Myocyte (in vitro differentiated cells): ENCODE data around the gene LONRF2. TPM values are rescaled to one million over a fixed set of nuclear protein-coding genes. Genes with fewer than 3 reads are reported as not detected.
"Not testable (repeated sequence)": the region's sequence is repeated elsewhere in the genome, so short reads cannot be mapped to it uniquely, and the experiment has no call there.

ENCODE experiments used
- DNase-seq: peaks from one replicate; pipeline ENCODE4 v3.0.0-alpha.2; 2012; ENCODE audit warnings: low read depth
- total RNA-seq: library from RNA; depleted of rRNA; stranded (reverse); fragments of >200 nt; gene quantifications from 2 replicates; pipeline ENCODE4 v1.2.3, GENCODE V29; 2014

LONRF2 gene
- total RNA-seq, 1 donor from 2014 or later: not detected

- no peak for DNase-seq
Measured at GRCh38 chr2:100256416-100256815, 65.9 kb downstream of the LONRF2 start.

- DNase-seq: no peak
Measured at GRCh38 chr2:100254646-100255210, 67.6 kb downstream of the LONRF2 start.

GRCh38 chr2:100253786-100254185 is 68.5 kb downstream of the LONRF2 start:
- no peak for DNase-seq

GRCh38 chr2:100252811-100253698 is 69.2 kb downstream of the LONRF2 start:
- no peak for DNase-seq

GRCh38 chr2:100250645-100251044 is 71.7 kb downstream of the LONRF2 start:
- no peak for DNase-seq

- no peak for DNase-seq
Measured at GRCh38 chr2:100248971-100249370, 73.3 kb downstream of the LONRF2 start.

- not testable (repeated sequence) for DNase-seq
Measured at GRCh38 chr2:100248556-100248955, 73.7 kb downstream of the LONRF2 start.

GRCh38 chr2:100248044-100248330 is 74.3 kb downstream of the LONRF2 start:
- DNase-seq: no peak

GRCh38 chr2:100247256-100248043 is 74.9 kb downstream of the LONRF2 start:
- no peak for DNase-seq

- no peak for DNase-seq
Measured at GRCh38 chr2:100246163-100247145, 75.8 kb downstream of the LONRF2 start.

- no peak for DNase-seq
Measured at GRCh38 chr2:100245681-100246080, 76.6 kb downstream of the LONRF2 start.

GRCh38 chr2:100244881-100245605 is 77.3 kb downstream of the LONRF2 start:
- no peak for DNase-seq

GRCh38 chr2:100243631-100244030 is 78.7 kb downstream of the LONRF2 start:
- DNase-seq: no peak

GRCh38 chr2:100242891-100243619 is 79.2 kb downstream of the LONRF2 start:
- DNase-seq: peak; percentile 6

GRCh38 chr2:100242476-100242875 is 79.8 kb downstream of the LONRF2 start:
- peak; percentile 1 for DNase-seq

GRCh38 chr2:100241236-100241635 is 81.1 kb downstream of the LONRF2 start:
- no peak for DNase-seq

GRCh38 chr2:100240386-100240785 is 81.9 kb downstream of the LONRF2 start:
- no peak for DNase-seq

GRCh38 chr2:100239486-100240210 is 82.7 kb downstream of the LONRF2 start:
- DNase-seq: no peak

- DNase-seq: no peak
Measured at GRCh38 chr2:100238471-100238870, 83.8 kb downstream of the LONRF2 start.
